CD14-positive monocyte (primary cell): ENCODE results near the gene GZMA. TPM values are rescaled to one million over a fixed set of nuclear protein-coding genes. Genes with fewer than 3 reads are reported as not detected.

ENCODE experiments used
- DNase-seq, 3 donors: peaks; one replicate each; pipeline ENCODE4 v3.0.0-alpha.2; 2011 to 2022
- H2AFZ ChIP-seq: 2 replicates; pipeline ENCODE4 v1.6.0; 2012; ENCODE audit warnings: mild to moderate bottlenecking, low read depth, low read length, inconsistent platforms; ENCODE audit not compliant: insufficient read depth, poor library complexity, severe bottlenecking
- H3K27ac ChIP-seq, 2 donors: 1 replicate in 1 of 2; 2 replicates in 1 of 2; pipeline ENCODE4 v1.5.1; 2012 to 2013; ENCODE audit warnings: low read length in 2 of 2, control low read depth in 1 of 2, inconsistent platforms in 1 of 2, low read depth in 1 of 2, mild to moderate bottlenecking in 1 of 2
- H3K27me3 ChIP-seq, 2 donors: one replicate each; pipeline versions ENCODE4 v1.6.0 to v1.6.1; 2011 to 2013; ENCODE audit warnings: low read length in 2 of 2; ENCODE audit not compliant: control insufficient read depth in 2 of 2, insufficient read depth in 2 of 2
- H3K36me3 ChIP-seq, 2 donors: replicated peaks in 1 of 2; 1 replicate in 1 of 2; 2 replicates in 1 of 2; pipeline versions ENCODE4 v1.5.1 to v1.6.1; 2012 to 2013; ENCODE audit warnings: low read length in 2 of 2, control low read depth in 1 of 2, inconsistent platforms in 1 of 2, mild to moderate bottlenecking in 1 of 2; ENCODE audit not compliant: insufficient read depth in 2 of 2, control insufficient read depth in 1 of 2
- H3K4me1 ChIP-seq, 2 donors: 1 replicate in 1 of 2; 2 replicates in 1 of 2; pipeline versions ENCODE4 v1.5.1 to v1.6.1; 2012 to 2013; ENCODE audit warnings: low read length in 2 of 2, control low read depth in 1 of 2, inconsistent platforms in 1 of 2, mild to moderate bottlenecking in 1 of 2, moderate library complexity in 1 of 2; ENCODE audit not compliant: insufficient read depth in 2 of 2, control insufficient read depth in 1 of 2
- H3K4me2 ChIP-seq: replicated peaks from 2 replicates; pipeline ENCODE3; 2012; ENCODE audit warnings: low read length, moderate library complexity, mild to moderate bottlenecking; ENCODE audit not compliant: poor library complexity, severe bottlenecking; ENCODE audit errors: extremely low read depth
- H3K4me3 ChIP-seq, 3 experiments: fragments of 200-600 bp in 1 of 3; sonication (generic) in 1 of 3; replicated peaks in 1 of 3; 1 replicate in 2 of 3; 2 replicates in 1 of 3; pipeline ENCODE4 v1.5.1; 2011 to 2013; ENCODE audit warnings: low read length in 3 of 3, mild to moderate bottlenecking in 3 of 3, control low read depth in 2 of 3, low read depth in 2 of 3, inconsistent platforms in 1 of 3, moderate library complexity in 1 of 3
- H3K79me2 ChIP-seq: 2 replicates; pipeline ENCODE4 v1.6.0; 2012; ENCODE audit warnings: mild to moderate bottlenecking, control low read depth, inconsistent platforms, low read length, moderate library complexity; ENCODE audit not compliant: insufficient read depth
- H3K9ac ChIP-seq: 2 replicates; pipeline ENCODE4 v1.6.0; 2017; ENCODE audit warnings: low read length, mild to moderate bottlenecking; ENCODE audit not compliant: insufficient read depth, poor library complexity, severe bottlenecking
- H3K9me3 ChIP-seq, 2 donors: replicated peaks in 1 of 2; 1 replicate in 1 of 2; 2 replicates in 1 of 2; pipeline versions ENCODE4 v1.5.1 to v1.6.1; 2012 to 2013; ENCODE audit warnings: low read length in 2 of 2, control low read depth in 1 of 2; ENCODE audit not compliant: control insufficient read depth in 1 of 2, insufficient read depth in 1 of 2
- H4K20me1 ChIP-seq: 2 replicates; pipeline ENCODE4 v1.6.0; 2012; ENCODE audit warnings: mild to moderate bottlenecking, low read length, control low read depth, moderate library complexity; ENCODE audit not compliant: insufficient read depth
- H3K27ac Mint-ChIP-seq, 7 donors: one replicate each; pipeline ENCODE4 v1.8.0; 2020; ENCODE audit warnings: mild to moderate bottlenecking in 7 of 7, mixed read lengths in 7 of 7, moderate library complexity in 6 of 7, inconsistent platforms in 2 of 7
- H3K27me3 Mint-ChIP-seq, 3 donors: one replicate each; pipeline ENCODE4 v1.8.0; 2021 to 2022; ENCODE audit warnings: low read depth in 3 of 3, mild to moderate bottlenecking in 3 of 3, mixed read lengths in 3 of 3, moderate library complexity in 3 of 3, inconsistent platforms in 1 of 3
- H3K36me3 Mint-ChIP-seq, 2 donors: one replicate each; pipeline ENCODE4 v1.8.0; 2020; ENCODE audit warnings: mixed read lengths in 2 of 2, inconsistent platforms in 1 of 2, mild to moderate bottlenecking in 1 of 2
- H3K4me1 Mint-ChIP-seq: one replicate; pipeline ENCODE4 v1.8.0; 2020; ENCODE audit warnings: mild to moderate bottlenecking, mixed read lengths
- H3K4me3 Mint-ChIP-seq, 2 donors: one replicate each; pipeline ENCODE4 v1.8.0; 2020; ENCODE audit warnings: mild to moderate bottlenecking in 2 of 2, mixed read lengths in 2 of 2, moderate library complexity in 1 of 2
- H3K9me3 Mint-ChIP-seq, 7 donors: one replicate each; pipeline ENCODE4 v1.8.0; 2020 to 2022; ENCODE audit warnings: mixed read lengths in 7 of 7, mild to moderate bottlenecking in 6 of 7, moderate library complexity in 6 of 7, inconsistent platforms in 2 of 7
- WGBS: methylation state at CpG from one replicate; pipeline ENCODE4 v1.1.5; 2013; ENCODE audit warnings: missing lambda C conversion rate; ENCODE audit not compliant: insufficient coverage; 5-methylcytosine and 5-hydroxymethylcytosine counted together
- intact Hi-C, 2 donors: fragments of 100-400 bp; cut with micrococcal nuclease; formaldehyde crosslinking; loops; one replicate each; pipeline versions ENCODE4 v1.15.0 to v1.15.1; 2023
- polyA plus RNA-seq, 3 donors: library from polyadenylated mRNA; depleted of rRNA in 1 of 3; unstranded in 2 of 3; stranded (reverse) in 1 of 3; fragments of 300-500 nt in 2 of 3; fragments of >200 nt in 1 of 3; fragmentation: Illumina TruSeq in 2 of 3; gene quantifications; 1 replicate in 2 of 3; 2 replicates in 1 of 3; pipeline ENCODE4 v1.2.3, GENCODE V29; 2012 to 2021
- TF ChIP-seq, protein P1 (sequence below): fragments of 200-600 bp; IDR thresholded peaks from one replicate; pipeline ENCODE4 v1.8.0; 2022; ENCODE audit warnings: antibody characterized with exemption, mild to moderate bottlenecking

GZMA gene
- polyA plus RNA-seq, 3 donors, result 2.3 to 2.6 TPM; not detected in 1

DNA sequence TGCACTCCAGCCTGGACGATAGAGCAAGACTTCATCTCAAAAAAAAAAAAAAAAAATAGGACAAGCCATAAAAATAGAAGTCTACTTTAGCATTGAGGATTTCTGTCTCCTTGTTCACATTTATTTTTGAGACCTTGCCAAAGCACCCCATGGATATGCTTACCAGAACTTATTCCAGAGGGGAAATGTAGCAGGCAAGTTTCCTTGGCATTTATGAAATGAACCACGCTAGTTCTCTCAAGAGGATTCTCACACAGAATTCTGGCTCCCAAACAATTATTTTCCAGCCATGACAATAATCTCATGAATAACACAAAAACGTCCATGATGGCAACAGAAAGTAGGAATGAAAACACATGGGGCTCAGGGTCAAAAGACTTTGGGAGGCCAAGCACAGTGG is 34.1 kb downstream of the GZMA start:
- 100% methylated on average over 1 of the region's 3 CpGs for WGBS
- Mint-ChIP-seq H3K4me1 (no peaks in the 10 kb centered on the region), H3K36me3 (no peaks in the 10 kb centered on the region), H3K9me3 (peaks cover 0 to 4% (median under 1%) of the 10 kb centered on the region in 7 donors), H3K27me3 (peaks cover 1 to 2% (median 1%) of the 10 kb centered on the region in 3 donors), H3K27ac (no peak overlapping the region), H3K4me3 (no peak overlapping the region)
- no peak for DNase-seq
- Histone ChIP-seq H3K36me3 (no peaks in the 10 kb centered on the region), H4K20me1 (no peaks in the 10 kb centered on the region), H3K27ac (no peak overlapping the region), H3K9ac (no peak overlapping the region), H3K4me2 (no peak overlapping the region), H3K4me1 (no peaks in the 10 kb centered on the region), H3K27me3 (no peaks in the 10 kb centered on the region), H2AFZ (no peak overlapping the region), H3K4me3 (no peak overlapping the region), H3K9me3 (no peaks in the 10 kb centered on the region), H3K79me2 (no peaks in the 10 kb centered on the region)
- intact Hi-C loops, result no loop called here
- TF ChIP-seq, protein P1, sequence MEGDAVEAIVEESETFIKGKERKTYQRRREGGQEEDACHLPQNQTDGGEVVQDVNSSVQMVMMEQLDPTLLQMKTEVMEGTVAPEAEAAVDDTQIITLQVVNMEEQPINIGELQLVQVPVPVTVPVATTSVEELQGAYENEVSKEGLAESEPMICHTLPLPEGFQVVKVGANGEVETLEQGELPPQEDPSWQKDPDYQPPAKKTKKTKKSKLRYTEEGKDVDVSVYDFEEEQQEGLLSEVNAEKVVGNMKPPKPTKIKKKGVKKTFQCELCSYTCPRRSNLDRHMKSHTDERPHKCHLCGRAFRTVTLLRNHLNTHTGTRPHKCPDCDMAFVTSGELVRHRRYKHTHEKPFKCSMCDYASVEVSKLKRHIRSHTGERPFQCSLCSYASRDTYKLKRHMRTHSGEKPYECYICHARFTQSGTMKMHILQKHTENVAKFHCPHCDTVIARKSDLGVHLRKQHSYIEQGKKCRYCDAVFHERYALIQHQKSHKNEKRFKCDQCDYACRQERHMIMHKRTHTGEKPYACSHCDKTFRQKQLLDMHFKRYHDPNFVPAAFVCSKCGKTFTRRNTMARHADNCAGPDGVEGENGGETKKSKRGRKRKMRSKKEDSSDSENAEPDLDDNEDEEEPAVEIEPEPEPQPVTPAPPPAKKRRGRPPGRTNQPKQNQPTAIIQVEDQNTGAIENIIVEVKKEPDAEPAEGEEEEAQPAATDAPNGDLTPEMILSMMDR, result no peak

DNA sequence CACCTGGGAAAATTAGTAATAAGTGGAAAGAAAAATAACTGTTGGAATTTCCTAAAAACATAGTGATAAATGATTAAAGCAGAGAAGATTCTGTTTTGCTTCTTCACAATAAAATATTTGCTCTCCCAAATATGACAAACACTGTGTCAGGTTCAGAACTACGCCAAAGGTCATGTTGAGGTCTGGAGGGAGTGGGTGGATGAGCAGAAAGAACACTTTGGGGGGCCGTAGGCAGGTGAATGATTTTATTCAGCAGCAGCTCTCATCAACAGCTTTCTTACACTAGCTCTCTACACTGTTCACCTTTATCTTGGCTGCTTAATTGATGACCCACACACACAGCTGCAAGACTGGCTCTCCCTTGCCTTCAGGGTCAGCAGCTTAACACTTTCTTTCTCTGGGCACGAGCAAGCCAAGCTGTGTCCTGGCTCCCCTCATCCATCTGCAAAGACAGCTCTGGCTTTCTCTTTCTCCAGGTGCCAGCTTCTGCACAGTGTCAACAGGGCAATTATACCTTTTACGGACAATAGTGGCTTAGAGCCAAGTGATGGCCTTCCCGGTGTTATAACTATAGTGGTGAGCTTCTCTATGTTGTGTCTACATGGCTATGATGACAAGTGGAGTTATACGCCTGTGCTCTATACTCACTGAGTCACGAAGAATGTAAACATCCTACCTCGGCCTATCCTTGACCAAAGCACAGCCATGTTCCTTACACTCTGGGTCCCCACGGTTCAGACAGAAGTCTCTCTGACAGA is 38.6 kb downstream of the GZMA start:
- intact Hi-C loops, result no loop called here
- no peak overlapping the region for H3K4me3 ChIP-seq

More for the DNA sequence above, 38.6 kb downstream of the GZMA start:
- H3K27me3 ChIP-seq, result peaks cover 0 to 6% of the 10 kb centered on the region in 2 donors
- no peaks in the 10 kb centered on the region for H3K4me1 ChIP-seq
- no peaks in the 10 kb centered on the region for H3K4me1 Mint-ChIP-seq
- DNase-seq, result no peak
- peaks cover 6 to 14% (median 8%) of the 10 kb centered on the region in 3 donors for H3K27me3 Mint-ChIP-seq
- no peaks in the 10 kb centered on the region for H3K79me2 ChIP-seq
- 100% methylated on average over 2 of the region's 9 CpGs for WGBS
- no peak overlapping the region for H2AFZ ChIP-seq
- no peak overlapping the region for H3K9ac ChIP-seq
- H3K36me3 Mint-ChIP-seq, result no peaks in the 10 kb centered on the region
- no peak overlapping the region for H3K4me3 Mint-ChIP-seq
- no peaks in the 10 kb centered on the region for H3K36me3 ChIP-seq
- TF ChIP-seq, protein P1, result no peak
- H4K20me1 ChIP-seq, result no peaks in the 10 kb centered on the region
- H3K4me2 ChIP-seq, result no peak overlapping the region
- no peaks in the 10 kb centered on the region for H3K9me3 ChIP-seq
- H3K27ac ChIP-seq, result no peak overlapping the region
- peaks cover 0 to 2% (median 0%) of the 10 kb centered on the region in 7 donors for H3K9me3 Mint-ChIP-seq
- no peak overlapping the region for H3K27ac Mint-ChIP-seq
